HG02885 (cell line): ENCODE results near the gene ST6GALNAC4.
"Not testable (repeated sequence)": the region's sequence is repeated elsewhere in the genome, so short reads cannot be mapped to it uniquely, and the experiment has no call there.

Experiments used
- ATAC-seq: cut with Tn5 transposase; IDR thresholded peaks from one replicate; pipeline ENCODE4 v1.9.1; 2021; ENCODE audit warnings: mild to moderate bottlenecking; ENCODE audit not compliant: unreplicated experiment, poor library complexity

The ST6GALNAC4 gene

GRCh38 chr9:127874301-127875221, 42.3 kb downstream of the ST6GALNAC4 start:
- ATAC-seq, result no peak

DNA sequence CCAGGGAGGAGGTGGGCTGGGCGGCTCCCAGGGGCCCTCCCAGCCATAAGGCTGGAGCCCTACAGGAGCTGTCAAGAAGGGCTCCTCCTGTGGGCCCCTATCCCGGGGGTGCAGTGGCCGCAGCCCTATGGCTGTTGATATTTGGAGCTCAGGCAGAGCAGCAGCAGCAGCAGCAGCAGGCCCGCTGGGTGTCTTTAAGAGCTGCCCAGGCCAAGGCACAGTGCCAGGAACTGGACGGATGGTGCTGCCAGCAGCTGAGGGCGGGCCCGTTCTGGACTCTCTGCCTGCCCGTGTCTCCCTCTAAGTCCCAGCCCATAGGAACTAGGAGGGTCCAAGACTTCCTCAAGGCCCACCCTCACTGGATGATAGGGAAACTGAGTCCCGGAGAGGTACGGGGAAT, 43.0 kb downstream of the ST6GALNAC4 start:
- ATAC-seq, result no peak

- no peak for ATAC-seq
These were observed 43.6 kb downstream of the ST6GALNAC4 start for GRCh38 chr9:127873223-127873691.

- no peak for ATAC-seq
These were observed 44.2 kb downstream of the ST6GALNAC4 start for GRCh38 chr9:127872369-127873222.

- ATAC-seq, result no peak
These were observed 45.3 kb downstream of the ST6GALNAC4 start for GRCh38 chr9:127871531-127871930.

DNA sequence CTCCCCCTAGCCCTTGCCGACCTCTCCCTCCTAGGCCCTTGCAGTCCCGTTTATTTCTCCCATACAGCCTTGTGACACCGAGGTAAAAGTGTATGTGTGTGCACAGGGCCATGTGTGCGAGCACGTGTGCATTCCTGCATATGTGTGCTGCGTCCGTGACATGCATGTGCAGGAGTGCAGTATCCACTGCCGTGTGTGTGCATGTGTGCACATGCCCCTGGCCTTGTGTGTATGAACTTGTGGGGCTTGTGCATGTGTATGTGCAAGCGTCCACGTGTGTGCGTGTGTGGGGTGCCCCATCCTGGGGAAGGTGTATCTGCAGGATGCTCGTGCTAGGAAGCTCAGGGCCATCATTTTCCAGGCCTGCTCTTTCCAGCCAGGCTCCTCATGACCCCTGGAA, 46.0 kb downstream of the ST6GALNAC4 start:
- ATAC-seq, result no peak

DNA sequence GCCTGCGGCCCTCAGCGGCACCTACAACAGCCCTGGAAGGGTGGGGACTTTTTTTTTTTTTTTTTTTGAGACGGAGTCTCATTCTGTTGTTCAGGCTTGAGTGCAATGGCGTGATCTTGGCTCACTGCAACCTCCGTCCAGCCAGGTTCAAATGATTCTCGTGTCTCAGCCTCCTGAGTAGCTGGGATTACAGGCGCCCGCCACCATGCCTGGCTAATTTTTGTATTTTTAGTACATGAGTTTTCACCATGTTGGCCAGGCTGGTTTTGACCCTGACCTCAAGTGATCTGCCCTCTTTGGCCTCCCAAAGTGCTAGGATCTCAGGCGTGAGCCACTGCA, 46.7 kb downstream of the ST6GALNAC4 start:
- not testable (repeated sequence) for ATAC-seq

DNA sequence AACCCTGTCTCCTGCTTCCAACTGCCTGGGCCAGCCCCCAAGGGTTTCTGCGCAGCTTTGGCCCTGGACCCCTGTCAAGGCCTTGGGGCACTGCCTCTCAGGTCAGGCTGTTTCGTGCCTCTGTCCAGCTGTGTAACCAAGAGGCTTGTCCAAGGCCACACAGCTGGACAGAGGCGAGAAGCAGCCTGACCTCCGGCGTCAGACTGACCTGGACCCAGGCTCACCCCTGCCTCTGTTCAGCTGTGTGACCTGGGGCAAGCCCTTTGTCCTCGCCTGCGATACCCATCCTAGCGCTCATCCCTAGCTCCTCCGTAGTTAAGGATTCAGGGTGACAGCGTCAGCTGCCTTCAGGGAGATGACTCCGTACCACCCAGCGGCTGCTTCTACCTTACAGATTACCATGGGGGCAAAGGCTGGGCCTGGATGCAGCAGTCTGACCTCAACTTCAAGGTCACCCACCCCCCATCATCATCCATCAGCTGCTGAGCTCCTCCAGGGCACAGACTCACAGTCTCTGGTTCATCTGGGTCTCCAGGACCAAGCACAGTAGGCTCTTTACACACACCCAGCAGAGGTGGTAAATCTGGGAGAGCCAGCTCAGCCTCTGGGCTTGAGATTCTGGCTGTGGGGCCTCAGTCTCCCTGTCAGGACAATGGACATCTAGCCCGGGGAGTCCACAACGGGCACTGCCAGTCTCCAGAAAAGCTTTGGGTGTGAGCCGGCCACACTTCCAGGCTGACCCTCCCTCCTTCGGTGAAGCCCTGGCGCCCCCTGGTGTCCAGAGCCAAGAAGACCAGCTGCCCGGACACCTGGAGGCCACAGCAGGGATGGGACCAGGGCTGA, 47.3 kb downstream of the ST6GALNAC4 start:
- ATAC-seq, result peak; percentile 71

DNA sequence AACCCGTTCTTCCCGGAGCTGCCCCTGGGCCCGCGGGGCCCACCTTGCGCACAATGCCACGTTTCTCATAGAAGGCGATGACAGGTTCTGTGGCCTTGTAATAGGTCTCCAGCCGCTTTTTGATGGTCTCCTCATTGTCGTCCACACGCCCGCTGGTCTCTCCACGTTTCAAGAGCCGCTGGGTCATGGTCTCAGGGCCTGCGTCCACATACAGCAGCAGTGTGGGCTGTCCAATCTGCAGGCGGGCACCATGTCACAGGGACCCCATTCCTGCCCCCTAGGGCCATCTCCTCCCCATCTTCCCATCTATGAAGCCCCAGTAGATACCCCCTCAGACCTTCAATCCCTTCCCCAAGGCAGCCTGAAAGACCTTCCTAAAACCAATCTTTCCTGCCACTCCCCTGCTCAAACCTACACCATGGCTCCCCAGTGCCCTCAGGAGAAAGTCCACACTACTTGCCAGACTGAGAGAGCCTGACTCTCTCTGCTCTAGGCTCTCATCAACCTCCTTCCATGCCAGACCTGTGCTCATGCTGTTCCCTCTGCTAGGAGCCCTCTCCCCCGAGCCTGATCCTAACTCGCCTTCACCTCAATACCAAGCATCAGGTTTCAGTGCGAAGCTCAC, 48.5 kb downstream of the ST6GALNAC4 start:
- no peak for ATAC-seq

DNA sequence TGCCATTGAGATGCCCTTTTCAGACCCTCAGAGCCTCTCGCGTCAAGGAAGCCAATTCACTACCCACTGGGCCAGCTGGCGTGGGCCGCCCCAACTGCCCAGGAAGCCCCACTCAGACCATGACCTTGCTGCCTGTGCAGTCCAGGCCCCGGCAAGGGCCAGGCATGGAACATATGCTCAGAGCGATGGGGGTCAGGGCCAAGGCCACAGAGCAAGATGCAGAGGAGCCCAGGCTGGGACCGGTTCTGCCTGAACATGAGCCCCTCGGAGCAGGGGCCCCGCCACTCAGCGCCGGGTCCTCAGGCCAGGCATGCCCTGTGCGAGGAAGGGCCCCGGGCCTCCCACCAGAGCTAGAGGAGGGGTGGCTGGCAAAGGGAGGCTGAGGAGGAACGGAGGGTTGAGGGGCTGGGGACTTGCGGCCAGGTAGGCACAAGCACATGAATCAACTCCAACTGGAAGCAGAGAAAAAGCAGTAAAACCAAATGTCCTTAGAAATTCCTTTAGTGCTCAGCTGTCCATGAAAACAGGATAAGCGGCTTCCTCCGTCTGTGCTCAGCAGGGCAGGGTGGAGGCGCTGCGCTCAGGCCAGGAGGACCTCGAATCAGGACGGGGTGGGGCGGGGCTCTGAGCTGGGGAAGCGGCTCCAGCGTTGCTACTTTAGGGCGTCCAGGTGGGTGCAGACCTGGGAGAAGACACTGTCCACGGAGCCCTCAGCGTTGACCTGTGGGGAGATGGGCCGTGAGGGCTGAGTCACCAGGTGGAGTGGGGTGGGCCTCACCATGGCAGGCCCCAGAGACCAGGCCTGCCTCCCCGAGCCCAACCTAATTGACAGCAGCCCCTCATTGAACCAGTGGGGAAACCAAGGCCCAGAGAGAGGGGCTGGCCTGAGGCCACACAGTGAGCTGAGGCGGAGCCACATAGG, 49.2 kb downstream of the ST6GALNAC4 start:
- no peak for ATAC-seq

DNA sequence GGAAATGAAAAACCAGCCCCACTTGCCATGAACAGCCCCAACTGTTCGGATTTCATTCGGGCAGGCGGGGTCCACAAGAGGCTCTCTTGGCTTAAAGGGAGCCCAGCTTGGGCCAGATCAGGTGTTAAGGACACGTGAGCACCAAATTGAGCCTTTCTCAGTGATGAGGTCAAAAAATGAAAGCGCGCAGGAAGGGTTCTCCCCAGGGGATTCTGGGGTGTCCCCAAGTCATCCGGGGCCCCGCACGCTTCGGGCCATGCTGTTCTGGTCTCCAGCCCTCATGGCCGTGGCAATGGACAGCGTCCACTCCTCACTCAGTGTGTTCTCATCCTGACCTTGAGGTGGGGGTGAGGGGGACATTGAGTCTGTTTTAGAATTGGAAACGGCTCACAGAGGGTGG, 50.3 kb downstream of the ST6GALNAC4 start:
- no peak for ATAC-seq

DNA sequence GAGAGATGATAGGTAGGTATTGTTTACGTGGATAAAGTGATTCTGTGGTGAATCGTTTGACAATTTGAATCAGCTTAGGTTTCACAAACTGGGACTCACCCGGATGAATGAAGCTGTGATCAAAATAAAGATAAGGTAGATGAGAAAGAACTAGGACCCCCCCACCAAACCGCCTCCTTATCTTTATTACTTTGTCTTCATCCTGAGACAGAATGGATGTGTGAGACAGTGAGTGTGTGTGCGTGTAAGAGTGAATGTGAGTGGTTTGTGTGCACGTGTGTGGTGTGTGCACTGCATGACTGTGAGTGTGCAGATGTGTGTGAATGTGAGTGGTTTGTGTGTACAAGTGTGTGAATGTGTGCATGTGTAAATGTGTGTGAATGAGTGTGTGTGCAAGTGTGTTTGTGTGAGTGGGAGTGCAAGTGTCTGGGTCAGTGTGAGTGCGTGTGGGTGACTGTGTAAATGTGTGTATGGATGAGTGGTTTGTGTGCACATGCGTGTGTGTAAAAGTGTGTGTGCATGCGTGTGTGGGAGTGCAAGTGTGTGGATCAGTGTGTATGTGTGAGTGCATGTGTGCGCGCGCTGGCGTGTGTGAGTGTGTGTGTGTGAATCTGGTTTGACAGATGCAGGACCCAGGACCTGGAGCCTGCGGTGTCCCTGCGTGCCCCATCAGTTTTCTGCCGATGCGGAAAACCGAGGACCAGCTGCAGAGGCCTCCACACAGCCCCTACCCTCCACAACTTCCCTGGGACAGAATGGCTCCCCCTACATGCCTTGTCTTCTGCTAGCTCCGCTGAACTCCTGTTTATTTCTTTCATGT, 51.0 kb downstream of the ST6GALNAC4 start:
- no peak for ATAC-seq

DNA sequence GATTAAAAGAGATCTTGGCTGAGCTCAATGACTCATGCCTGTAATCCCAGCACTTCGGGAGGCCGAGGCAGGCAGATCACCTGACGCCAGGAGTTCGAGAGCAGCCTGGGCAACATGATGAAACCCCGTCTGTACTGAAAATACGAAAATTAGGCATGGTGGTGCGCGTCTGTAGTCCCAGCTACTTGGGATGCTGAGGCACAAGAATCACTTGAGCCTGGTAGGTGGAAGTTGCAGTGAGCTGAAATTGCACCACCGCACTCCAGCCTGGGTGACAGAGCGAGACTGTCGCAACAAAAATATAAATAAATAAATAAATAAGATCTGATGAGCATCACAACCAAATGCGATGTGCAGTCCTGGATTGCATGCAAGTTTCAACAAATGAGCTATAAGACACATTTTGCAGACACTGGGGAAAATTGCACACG, 53.6 kb downstream of the ST6GALNAC4 start:
- no peak for ATAC-seq

DNA sequence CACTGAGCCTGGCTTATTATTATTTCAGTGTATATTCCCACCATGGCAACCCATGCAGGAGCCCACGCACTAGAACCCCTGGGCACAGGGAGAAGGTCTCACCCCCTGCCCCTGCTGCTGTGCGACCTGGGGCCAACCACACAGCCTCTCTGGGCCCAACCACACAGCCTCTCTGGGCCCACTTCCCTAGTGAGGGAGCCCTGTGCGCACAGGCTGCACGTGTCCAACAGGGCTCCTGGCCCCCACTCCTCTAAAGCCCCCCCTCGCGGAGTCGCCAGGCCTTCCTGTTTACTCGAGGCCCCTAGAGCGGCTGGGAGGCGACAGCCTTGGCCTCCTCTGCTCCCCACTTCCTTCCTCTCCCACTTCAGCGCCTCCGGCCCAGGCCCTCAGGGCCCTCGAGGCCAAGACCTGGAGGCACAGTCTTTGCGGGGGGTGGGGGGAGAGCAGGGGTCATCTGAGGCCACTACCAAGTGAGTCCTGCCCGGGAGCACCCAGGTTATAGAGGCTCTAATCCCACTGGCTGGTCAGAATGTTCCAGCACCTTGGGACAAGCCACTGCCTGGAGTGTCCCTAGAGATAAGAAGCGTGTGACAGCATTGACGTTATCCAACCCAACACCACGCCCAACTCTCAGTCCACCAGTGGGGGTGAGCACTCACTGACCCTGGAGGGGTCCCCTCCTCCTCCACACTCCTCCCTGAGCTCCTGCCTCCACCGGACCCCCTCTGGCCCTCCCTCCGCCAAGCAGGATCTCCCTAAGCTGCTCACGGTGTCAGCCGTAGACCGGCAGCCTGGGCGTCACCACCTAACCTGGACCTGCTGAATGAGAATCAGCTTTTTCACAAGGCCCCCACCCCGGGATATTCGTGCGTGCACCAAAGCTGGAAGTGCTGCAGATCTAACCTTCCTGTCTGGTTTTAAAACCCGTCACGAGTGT, 54.5 kb downstream of the ST6GALNAC4 start:
- ATAC-seq, result no peak

DNA sequence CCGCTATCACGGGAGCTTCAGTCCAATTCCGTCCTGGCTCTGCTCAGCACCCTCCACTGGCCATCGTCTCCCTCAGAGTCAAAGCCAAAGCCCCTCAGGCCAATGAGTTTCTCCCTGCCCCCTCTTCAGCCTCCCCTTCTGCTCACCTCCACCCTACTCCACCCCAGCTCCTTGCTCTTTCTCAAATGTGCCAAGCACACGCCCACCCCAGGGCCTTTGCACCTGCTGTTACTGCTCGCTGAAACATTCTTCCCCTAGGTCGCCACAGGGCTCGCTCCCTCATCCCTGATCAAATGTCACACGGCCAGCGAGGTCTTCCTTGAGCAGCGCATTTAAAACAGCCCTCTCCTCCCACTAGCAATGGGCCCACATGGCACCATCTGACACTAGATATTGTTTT, 56.1 kb downstream of the ST6GALNAC4 start:
- no peak for ATAC-seq

DNA sequence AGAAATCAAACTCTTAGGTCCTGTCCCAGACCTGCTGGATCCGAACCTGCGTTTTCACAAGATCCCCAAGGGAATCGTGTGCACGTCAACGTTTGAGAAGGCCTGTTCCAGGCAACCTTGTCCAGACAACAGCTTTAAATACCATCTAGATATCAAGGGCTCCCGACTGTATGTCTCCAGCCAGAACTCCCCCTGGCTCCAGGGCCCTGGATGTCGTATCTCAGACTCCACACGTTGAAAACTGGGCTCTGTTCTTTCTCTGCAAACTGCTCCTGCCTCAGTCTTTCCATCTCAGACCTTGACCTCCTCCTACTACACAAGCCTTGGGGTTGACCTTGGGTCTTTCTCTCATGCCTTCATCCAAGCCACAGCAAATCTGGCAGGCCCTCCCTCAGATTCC, 56.6 kb downstream of the ST6GALNAC4 start:
- no peak for ATAC-seq

DNA sequence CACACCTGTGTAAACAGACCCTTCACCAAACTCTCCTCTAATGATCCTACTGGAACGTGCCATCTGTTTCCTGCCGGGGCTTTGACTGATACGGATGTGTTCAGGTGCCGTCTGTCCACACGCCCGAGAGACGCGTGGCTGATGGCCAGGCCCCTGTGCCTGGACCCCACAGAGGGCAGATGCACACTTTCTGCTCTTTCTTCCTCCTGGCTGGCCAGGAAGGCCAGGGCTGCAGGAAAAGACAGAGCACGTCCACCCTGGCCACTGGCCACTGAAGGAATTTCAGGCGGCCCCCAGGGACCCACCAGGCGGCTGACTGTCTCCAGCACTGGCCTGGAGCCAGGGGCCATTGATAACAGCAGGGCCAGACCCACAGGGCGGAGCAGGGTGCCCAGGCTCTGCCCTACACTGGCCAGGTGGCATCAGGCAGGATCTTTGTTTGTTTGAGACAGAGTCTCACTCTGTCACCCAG, 58.8 kb downstream of the ST6GALNAC4 start:
- ATAC-seq, result no peak
